Urothelium cell line (cell line): ENCODE measurements around the gene MYO16.
"Not testable (repeated sequence)": the region's sequence is repeated elsewhere in the genome, so short reads cannot be mapped to it uniquely, and the experiment has no call there.

Experiments used
- DNase-seq: peaks from one replicate; pipeline ENCODE4 v3.0.0; 2011; ENCODE audit warnings: low spot score, mixed read lengths
- FAIRE-seq: peaks from 2 replicates; lab custom pipeline; 2011; peaks lifted over from hg19 to GRCh38; lab: Jason Lieb, UNC

Gene MYO16

DNA sequence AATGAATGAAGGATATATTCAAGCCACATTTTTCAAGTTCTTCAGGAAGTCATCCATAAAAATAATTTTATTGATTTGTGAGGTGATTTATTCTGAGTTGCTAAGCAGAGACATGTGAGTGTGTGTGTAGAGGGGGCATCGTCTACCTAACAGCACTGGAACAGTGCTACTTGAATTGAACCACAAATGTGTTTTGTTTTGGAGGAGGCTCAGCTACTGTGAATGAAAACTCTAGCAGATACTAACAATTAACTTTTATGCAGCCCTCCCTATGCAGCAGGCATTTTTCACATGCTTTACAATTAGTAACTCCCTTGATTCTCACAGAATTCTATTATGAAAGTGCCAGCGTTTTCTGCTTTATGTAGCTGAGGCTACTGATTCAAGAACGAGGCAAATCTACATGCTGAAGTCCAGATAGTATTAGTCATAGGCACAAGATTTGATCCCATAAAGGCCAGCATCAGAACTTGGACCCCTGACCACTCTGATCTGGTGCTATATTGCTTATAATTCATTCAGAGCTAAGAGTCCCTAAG, 103.7 kb downstream of the MYO16 start:
- FAIRE-seq = no peak
- DNase-seq = no peak

DNA sequence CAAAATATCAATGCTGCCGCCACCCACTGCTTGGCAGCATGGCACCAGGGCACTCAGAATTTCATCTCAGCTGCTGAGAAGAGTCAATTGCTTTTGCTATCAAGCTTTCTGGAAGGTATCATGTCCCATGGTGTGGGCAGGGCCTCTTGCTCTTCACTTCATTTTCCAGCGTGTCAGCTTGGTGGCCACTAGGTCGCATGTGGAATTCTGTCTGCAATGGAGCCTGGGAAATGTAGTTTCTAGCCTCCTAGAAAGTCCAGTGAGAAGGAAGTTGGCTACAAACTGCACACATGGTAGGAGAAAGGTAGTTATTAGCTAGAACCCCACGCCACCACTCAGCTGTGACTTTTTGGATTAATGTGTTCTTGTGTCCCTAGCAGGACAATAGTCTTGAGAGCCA, 105.3 kb downstream of the MYO16 start:
- FAIRE-seq = no peak
- DNase-seq = no peak

DNA sequence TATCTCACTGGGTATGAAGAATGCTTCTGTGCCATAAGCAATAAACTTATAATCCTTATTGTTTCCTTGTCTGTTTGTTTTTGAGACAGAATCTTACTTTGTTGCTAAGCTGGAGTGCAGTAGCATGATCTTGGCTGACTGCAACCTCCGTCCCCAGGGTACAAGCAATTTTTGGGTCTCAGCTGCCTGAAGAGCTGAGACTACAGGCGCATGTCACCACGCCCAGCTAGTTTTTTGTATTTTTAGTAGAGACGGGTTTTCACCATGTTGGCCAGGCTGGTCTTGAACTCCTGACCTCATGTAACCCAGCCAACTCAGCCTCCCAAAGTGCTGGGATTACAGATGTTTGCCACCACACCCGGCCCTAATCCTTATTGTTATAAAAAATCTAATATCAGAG, 112.5 kb downstream of the MYO16 start:
- FAIRE-seq (no peak), DNase-seq (no peak)

DNA sequence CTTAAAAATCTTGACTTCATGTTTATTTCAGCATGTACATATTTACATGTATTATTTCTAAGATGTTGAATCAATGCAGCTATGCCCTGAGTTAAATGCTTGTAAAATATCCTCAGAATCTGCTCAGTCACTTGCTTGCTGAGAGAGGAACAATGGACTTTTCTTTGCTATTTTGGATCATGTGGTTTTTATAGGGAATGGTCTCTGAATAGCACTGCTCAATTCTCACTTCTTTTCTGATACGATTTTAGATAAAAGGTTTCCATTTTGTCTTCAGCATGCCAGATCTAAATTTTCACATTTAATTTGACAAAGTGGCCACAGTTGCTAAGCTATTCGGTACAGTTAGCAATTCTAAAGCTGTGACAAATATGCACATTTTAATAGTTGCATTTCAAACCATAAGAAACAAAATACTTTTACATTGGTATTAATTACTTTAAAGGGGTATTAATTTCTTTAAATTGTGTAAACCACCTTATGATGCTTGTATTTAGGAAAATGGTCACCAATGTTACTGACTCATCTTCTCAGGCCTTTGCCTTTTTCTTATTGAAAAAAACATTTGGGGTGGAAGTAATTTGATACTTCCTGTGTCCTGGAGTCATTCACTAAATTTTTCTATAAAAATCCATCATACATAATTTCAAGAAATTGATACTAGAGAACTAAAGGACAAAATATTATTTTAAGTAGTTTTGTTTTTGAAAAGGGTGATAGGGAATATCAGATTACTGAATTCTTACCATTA, 113.5 kb downstream of the MYO16 start:
- DNase-seq = no peak
- FAIRE-seq = no peak

DNA sequence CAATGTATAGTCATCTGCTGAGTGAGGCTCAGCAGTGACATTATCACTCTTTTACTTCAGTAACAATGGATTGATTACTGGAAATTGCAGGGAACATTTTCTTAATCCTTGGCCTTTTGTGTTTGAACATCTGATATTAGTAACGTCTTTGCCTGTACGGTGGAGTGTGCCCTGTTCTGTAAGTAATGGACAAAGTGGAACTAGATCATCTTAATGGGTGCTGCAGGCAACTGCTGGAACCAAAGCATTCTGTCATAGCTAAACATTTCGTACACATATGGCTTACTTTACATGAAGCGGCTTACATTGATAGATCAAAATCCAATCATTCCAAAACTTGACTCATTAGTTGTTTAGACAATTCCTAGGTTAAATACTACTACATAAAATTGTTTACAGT, 114.1 kb downstream of the MYO16 start:
- DNase-seq (no peak), FAIRE-seq (no peak)

DNA sequence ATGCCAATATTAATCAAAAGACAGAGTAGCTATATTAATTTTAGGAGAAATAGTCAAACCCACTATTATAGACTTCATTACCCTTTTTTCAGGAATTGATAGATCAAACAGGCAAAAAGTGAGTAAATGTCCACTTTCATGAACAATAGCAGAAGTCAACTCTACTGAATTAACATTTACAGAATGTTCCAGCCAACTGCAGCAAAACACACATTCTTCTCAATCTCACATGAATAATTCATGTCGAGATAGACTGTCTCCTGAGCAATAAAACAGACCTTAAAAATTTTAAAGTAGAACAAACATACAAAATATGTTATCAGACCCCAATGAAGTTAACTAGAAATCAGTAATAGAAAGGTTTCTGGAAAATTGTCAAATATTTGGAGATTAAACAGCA, 118.4 kb downstream of the MYO16 start:
- DNase-seq = no peak
- no peak for FAIRE-seq

DNA sequence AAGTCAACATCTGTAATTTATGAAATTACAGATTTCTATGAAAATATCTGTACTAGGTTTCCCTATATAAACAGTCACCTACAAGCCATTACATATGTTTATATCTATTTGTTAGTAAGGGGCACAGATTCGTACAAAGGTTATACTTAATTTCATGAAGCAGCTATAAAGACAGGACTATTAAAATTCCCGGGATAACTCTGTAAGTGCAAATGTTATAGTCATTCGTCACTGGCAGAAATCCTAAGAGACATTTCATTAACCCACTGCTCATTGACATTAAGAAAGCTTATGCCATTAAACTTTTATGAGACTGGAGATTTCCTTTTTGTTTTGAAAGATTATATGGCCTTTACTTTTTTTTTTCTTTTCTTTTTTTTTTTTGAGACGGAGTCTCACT, 122.9 kb downstream of the MYO16 start:
- DNase-seq (no peak), FAIRE-seq (no peak)

GRCh38 chr13:108755083-108755482, 125.7 kb downstream of the MYO16 start:
- FAIRE-seq (no peak), DNase-seq (no peak)

DNA sequence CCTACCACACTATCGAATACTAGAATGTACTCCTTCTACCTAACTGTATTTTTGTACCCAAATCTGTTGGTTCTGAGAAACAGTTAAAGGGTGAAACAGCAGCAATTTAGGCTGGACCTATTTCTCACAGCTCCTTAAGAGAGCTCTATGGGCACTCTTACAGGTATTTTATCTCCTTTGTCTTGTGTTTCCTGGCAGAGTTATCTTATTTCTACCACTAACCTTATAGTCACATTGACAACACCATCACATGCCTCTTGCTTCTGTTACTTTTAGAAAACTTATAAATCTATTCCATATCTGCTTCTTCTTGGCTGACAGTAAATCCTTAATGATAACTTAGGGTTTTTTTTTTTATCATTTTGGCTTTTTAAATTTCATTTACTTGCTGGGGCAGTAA, 130.7 kb downstream of the MYO16 start:
- no peak for FAIRE-seq
- DNase-seq = no peak

DNA sequence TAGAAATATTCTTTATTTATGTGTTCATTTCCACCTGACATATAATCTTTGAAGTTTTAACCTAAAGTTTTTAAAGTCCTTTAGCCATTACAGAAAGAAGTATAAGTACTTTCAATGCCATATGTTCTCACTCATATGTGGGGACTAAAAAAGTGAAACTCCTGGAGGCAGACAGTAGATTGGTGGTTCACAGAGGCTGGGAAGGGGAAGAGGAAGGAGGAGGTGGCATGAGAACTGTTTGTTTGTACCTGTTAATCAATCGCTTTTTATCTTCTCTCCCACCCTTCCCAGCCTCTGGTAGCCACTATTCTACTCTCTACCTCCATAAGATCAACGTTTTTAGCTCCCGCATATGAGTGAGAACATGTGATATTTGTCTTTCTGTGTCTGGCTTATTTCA, 131.1 kb downstream of the MYO16 start:
- DNase-seq (no peak), FAIRE-seq (no peak)

DNA sequence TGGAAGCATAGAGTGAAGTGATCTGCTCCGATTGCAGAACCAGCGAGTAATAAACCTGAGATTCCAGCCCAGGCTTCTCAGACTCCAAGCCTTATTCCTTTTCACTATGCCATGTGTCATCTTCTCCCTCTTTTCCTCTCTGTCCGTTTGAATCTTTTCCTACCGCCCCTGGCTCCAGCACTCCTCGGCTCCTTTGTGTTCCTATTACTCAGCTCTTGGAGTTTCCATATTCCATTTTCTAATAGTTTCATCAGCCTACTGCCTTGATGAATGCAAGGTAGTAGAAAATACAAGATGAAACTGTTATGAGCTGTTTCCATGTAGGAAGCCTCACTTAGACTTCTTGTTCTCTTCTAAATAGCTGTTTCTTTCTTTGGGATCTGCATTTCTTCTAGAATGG, 138.6 kb downstream of the MYO16 start:
- no peak for FAIRE-seq
- no peak for DNase-seq

GRCh38 chr13:108769213-108770070, 140.0 kb downstream of the MYO16 start:
- DNase-seq = peak; percentile 6
- FAIRE-seq = no peak

DNA sequence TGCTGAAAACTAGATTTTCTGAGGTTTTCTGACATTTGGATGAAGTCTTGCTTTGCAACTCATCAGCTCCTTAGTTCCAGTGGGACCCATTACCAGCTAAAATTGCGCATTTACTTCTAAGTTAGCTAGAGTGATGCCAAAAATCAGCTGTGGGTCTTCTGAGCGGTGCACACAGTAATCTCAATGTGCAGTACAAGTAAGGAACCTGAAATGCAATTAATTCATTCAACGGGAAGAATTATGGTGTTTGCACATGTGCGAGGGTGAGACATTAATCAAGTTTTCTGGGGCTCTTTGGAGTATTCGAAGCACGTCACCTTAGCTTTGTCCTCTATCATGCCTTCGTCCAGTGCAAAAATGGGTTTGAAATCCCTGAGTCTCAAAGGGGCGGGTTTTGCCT, 146.2 kb downstream of the MYO16 start:
- FAIRE-seq = no peak
- no peak for DNase-seq

DNA sequence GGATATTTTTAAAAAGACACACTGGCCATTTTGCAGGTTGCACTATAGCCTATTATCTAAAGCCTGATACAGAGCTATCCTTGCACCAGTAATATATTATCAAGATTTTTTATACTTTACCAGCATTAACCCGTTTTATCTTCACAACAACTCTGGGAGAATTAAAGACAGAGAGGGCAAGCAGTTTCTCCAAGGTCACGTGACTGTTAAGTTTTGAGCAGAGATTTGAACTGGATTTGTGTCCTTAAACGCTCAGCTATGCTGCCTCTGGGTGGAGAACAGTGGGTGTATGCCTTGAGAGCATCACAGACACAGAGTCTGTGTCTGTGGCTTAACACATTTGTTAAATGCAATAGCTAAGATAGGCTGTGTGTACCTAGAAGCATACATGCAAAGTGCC, 147.2 kb downstream of the MYO16 start:
- DNase-seq (no peak), FAIRE-seq (no peak)

GRCh38 chr13:108777421-108778420, 148.3 kb downstream of the MYO16 start:
- DNase-seq (peak; percentile 22), FAIRE-seq (no peak)

DNA sequence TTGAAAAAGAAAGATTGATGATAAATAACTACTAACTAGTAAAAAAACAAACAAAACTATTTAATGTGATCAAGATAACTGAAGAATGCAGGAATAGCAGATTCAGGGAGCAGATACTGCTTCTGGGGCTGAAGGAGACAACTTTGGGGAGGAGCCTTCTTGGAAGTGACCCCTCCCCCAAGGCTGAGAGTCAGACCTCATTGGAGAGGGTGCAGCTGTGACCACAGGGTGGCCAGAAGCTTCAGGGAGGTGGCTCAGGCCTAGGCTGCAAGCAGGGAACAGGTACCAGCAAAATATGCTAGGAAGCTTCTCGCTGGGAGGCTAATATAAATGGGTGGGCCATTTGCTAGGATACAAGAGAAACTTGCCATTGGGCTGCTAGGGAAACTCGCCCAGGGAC, 149.9 kb downstream of the MYO16 start:
- DNase-seq (no peak), FAIRE-seq (no peak)

- no peak for FAIRE-seq
- no peak for DNase-seq
Observed at GRCh38 chr13:108780706-108781105, 151.3 kb downstream of the MYO16 start.

- FAIRE-seq (no peak), DNase-seq (no peak)
Observed at GRCh38 chr13:108781312-108781711, 151.9 kb downstream of the MYO16 start.

- FAIRE-seq, DNase-seq: not testable (repeated sequence)
Observed at GRCh38 chr13:108782480-108782879, 153.1 kb downstream of the MYO16 start.

- FAIRE-seq (no peak), DNase-seq (no peak)
Observed at GRCh38 chr13:108785844-108786243, 156.4 kb downstream of the MYO16 start.
